Liver (tissue), 9 donors: ENCODE results near the gene BEGAIN. TPM values are rescaled to one million over a fixed set of nuclear protein-coding genes. Genes with fewer than 3 reads are reported as not detected.

ENCODE experiments used
- DNase-seq: peaks from one replicate; pipeline ENCODE4 v3.0.0-alpha.2; 2017; ENCODE audit warnings: low spot score
- H3K27ac ChIP-seq, 2 donors: one replicate each; pipeline ENCODE4 v1.7.0; 2013; ENCODE audit warnings: inconsistent platforms in 2 of 2, low read length in 2 of 2, control low read depth in 1 of 2, low read depth in 1 of 2, mild to moderate bottlenecking in 1 of 2
- H3K27me3 ChIP-seq, 4 donors: one replicate each; pipeline versions ENCODE4 v1.6.1 to v1.7.0; 2013; ENCODE audit warnings: low read length in 3 of 4, inconsistent platforms in 1 of 4, mild to moderate bottlenecking in 1 of 4, moderate library complexity in 1 of 4; ENCODE audit not compliant: control insufficient read depth in 4 of 4, insufficient read depth in 4 of 4
- H3K36me3 ChIP-seq, 4 donors: one replicate each; pipeline versions ENCODE4 v1.6.1 to v1.7.0; 2013; ENCODE audit warnings: low read length in 3 of 4, mild to moderate bottlenecking in 3 of 4, low read depth in 1 of 4, moderate library complexity in 1 of 4; ENCODE audit not compliant: control insufficient read depth in 4 of 4, insufficient read depth in 3 of 4
- H3K4me1 ChIP-seq, 4 donors: one replicate each; pipeline versions ENCODE4 v1.6.1 to v1.7.0; 2013; ENCODE audit warnings: low read length in 3 of 4, mild to moderate bottlenecking in 3 of 4, moderate library complexity in 1 of 4; ENCODE audit not compliant: control insufficient read depth in 4 of 4, insufficient read depth in 4 of 4
- H3K4me3 ChIP-seq, 3 donors: one replicate each; pipeline versions ENCODE4 v1.6.1 to v1.7.0; 2013; ENCODE audit warnings: low read length in 3 of 3, control low read depth in 1 of 3, low read depth in 1 of 3, mild to moderate bottlenecking in 1 of 3
- H3K9ac ChIP-seq, 2 donors: one replicate each; pipeline ENCODE4 v1.7.0; 2013; ENCODE audit warnings: low read length in 2 of 2, mild to moderate bottlenecking in 2 of 2, moderate library complexity in 2 of 2, control low read depth in 1 of 2, low read depth in 1 of 2
- H3K9me3 ChIP-seq, 4 donors: one replicate each; pipeline versions ENCODE4 v1.6.1 to v1.7.0; 2013; ENCODE audit warnings: low read length in 3 of 4; ENCODE audit not compliant: control insufficient read depth in 4 of 4
- ATF3 ChIP-seq: IDR thresholded peaks from 2 replicates; pipeline ENCODE4 v1.6.1; 2016; ENCODE audit warnings: antibody characterized with exemption
- CTCF ChIP-seq: fragments of 150-350 bp; IDR thresholded peaks from 2 replicates; pipeline ENCODE4 v1.5.1; 2017; ENCODE audit warnings: improper control_type of control experiment, low read depth, low read length; ENCODE audit not compliant: missing input control
- EGR1 ChIP-seq, 2 donors: IDR thresholded peaks; 2 replicates each; pipeline ENCODE4 v1.6.1; 2016 to 2018; ENCODE audit warnings: antibody characterized with exemption in 2 of 2, low read depth in 2 of 2
- FOXA1 ChIP-seq: IDR thresholded peaks from 2 replicates; pipeline ENCODE4 v1.6.1; 2016; ENCODE audit warnings: antibody characterized with exemption
- GABPA ChIP-seq, 2 donors: IDR thresholded peaks in 1 of 2; conservative IDR thresholded peaks in 1 of 2; 2 replicates each; pipeline ENCODE4 v1.6.1; 2016; ENCODE audit warnings: antibody characterized with exemption in 2 of 2, mild to moderate bottlenecking in 1 of 2, moderate library complexity in 1 of 2
- JUND ChIP-seq, 2 donors: IDR thresholded peaks; 2 replicates each; pipeline ENCODE4 v1.6.1; 2016; ENCODE audit warnings: antibody characterized with exemption in 2 of 2
- MAX ChIP-seq: IDR thresholded peaks from 2 replicates; pipeline ENCODE4 v1.6.1; 2016; ENCODE audit warnings: antibody characterized with exemption
- NR2F2 ChIP-seq: IDR thresholded peaks from 2 replicates; pipeline ENCODE4 v1.6.1; 2016; ENCODE audit warnings: antibody characterized with exemption
- REST ChIP-seq: IDR thresholded peaks from 2 replicates; pipeline ENCODE4 v1.6.1; 2016; ENCODE audit warnings: antibody characterized with exemption, mild to moderate bottlenecking
- RXRA ChIP-seq, 2 donors: IDR thresholded peaks; 2 replicates each; pipeline ENCODE4 v1.6.1; 2017 to 2018; ENCODE audit warnings: antibody characterized with exemption in 2 of 2, mild to moderate bottlenecking in 1 of 2
- TAF1 ChIP-seq: conservative IDR thresholded peaks from 2 replicates; pipeline ENCODE4 v1.6.1; 2016; ENCODE audit warnings: antibody characterized with exemption, mild to moderate bottlenecking
- YY1 ChIP-seq: IDR thresholded peaks from 2 replicates; pipeline ENCODE4 v1.6.1; 2016; ENCODE audit warnings: antibody characterized with exemption, mild to moderate bottlenecking
- WGBS: extraction: QIAGEN DNeasy Blood & Tissue Kit; methylation state at CpG from one replicate; pipeline ENCODE4 v1.1.7; 2013; 5-methylcytosine and 5-hydroxymethylcytosine counted together
- polyA plus RNA-seq, 2 donors: library from polyadenylated mRNA; stranded (reverse) in 1 of 2; unstranded in 1 of 2; fragments of 200-250 nt in 1 of 2; fragments of >200 nt in 1 of 2; fragmentation: Nextera tagmentation in 1 of 2; extraction: Ambion mirVana in 1 of 2; gene quantifications; one replicate each; pipeline versions ENCODE4 v1.2.1 to v1.2.3, GENCODE V29; 2013 to 2015
- total RNA-seq, 2 donors: library from RNA; depleted of rRNA; stranded (reverse); fragments of >200 nt; gene quantifications; one replicate each; pipeline ENCODE4 v1.2.3, GENCODE V29; 2014
- donor health status: healthy.
- donor health status: healthy.
- donor health status: healthy.
- donor health status: healthy.
- donor health status: healthy.

The BEGAIN gene
- total and polyA plus RNA-seq, 4 donors, result 0.11 to 1.9 (median 0.29) TPM

- WGBS, result 59% methylated on average over 12 of the region's 12 CpGs
- Histone ChIP-seq H3K4me1 (no peaks in the 10 kb centered on the region), H3K9ac (no peak overlapping the region), H3K27ac (no peak overlapping the region), H3K4me3 (no peak overlapping the region), H3K9me3 (no peaks in the 10 kb centered on the region), H3K27me3 (peaks cover 0 to 3% (median 0%) of the 10 kb centered on the region in 4 donors), H3K36me3 (no peaks in the 10 kb centered on the region)
- no peak for DNase-seq
- TF ChIP-seq YY1, result no peak
- TF ChIP-seq FOXA1, result no peak
- no peak for TF ChIP-seq EGR1 (IDR thresholded peaks at IDR 0.05; ENCODE audit: low read depth in 2 of 2)
- TF ChIP-seq MAX, result no peak
Measured at GRCh38 chr14:100556140-100556475, 31.1 kb downstream of the BEGAIN start.

- Histone ChIP-seq H3K27me3 (peaks cover 0 to 3% (median 0%) of the 10 kb centered on the region in 4 donors), H3K9ac (no peak overlapping the region), H3K4me1 (no peaks in the 10 kb centered on the region), H3K9me3 (no peaks in the 10 kb centered on the region), H3K27ac (no peak overlapping the region), H3K36me3 (no peaks in the 10 kb centered on the region), H3K4me3 (no peak overlapping the region)
- no peak for DNase-seq
- 69% methylated on average over 24 of the region's 24 CpGs for WGBS
- TF ChIP-seq JUND (IDR thresholded peaks at IDR 0.05), result no peak
- TF ChIP-seq RXRA (IDR thresholded peaks at IDR 0.05), result no peak
Measured at GRCh38 chr14:100555436-100556139, 31.6 kb downstream of the BEGAIN start.

GRCh38 chr14:100554696-100555320 lies 32.4 kb downstream of the BEGAIN start:
- 82% methylated on average over 17 of the region's 17 CpGs for WGBS

More at GRCh38 chr14:100554696-100555320, 32.4 kb downstream of the BEGAIN start:
- TF ChIP-seq CTCF (no peak), GABPA (IDR thresholded peaks at IDR 0.05 in 1 of 2, conservative IDR thresholded peaks at IDR 0.05 in 1 of 2) (no peak), ATF3 (no peak), TAF1 (no peak), REST (no peak), NR2F2 (no peak), JUND (IDR thresholded peaks at IDR 0.05) (no peak), FOXA1 (no peak)
- Histone ChIP-seq H3K27ac (no peak overlapping the region), H3K27me3 (peaks cover 0 to 3% (median 0%) of the 10 kb centered on the region in 4 donors), H3K9me3 (no peaks in the 10 kb centered on the region), H3K4me3 (no peak overlapping the region), H3K36me3 (no peaks in the 10 kb centered on the region), H3K4me1 (no peaks in the 10 kb centered on the region), H3K9ac (no peak overlapping the region)
- no peak for DNase-seq
